ENCODE data around the gene RIMOC1. TPM values are rescaled to one million over a fixed set of nuclear protein-coding genes. Genes with fewer than 3 reads are reported as not detected.

RIMOC1 gene
- total RNA-seq, 2 experiments from 2014 or later = 8.5 to 29.7 TPM

DNA sequence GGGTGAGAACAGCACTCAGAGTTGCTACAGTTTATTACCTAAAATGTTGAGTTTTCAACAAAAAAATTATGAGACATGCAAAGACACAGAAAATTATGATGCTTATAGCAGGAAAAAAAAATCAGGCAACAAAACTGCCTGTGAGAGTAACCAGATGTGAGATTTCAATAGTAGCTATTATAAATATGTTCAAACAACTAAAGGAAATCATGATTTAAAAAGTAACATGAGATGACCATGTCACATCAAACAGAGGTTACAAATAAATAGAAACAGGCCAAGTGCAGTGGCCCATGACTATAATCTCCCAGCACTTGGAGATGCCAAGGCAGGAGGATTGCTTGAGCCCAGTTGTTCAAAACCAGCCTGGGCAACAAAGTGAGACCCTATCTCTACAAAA, 12.1 kb upstream of the RIMOC1 start:
- H3K4me1 ChIP-seq (ENCODE audit: insufficient read depth, low read length, poor library complexity, severe bottlenecking) = no peaks in the 10 kb centered on the region
- CTCF ChIA-PET (ENCODE audit: unreplicated experiment) = no interaction called here
- no TSS peak for BruUV-seq (replicated peaks)
- no peak overlapping the region for H3K4me2 ChIP-seq (ENCODE audit: low read length)
- H3K9me2 ChIP-seq (ENCODE audit: insufficient read depth, low read length) = no peaks in the 10 kb centered on the region
- intact Hi-C loops (cut with micrococcal nuclease; ENCODE audit: unreplicated experiment) = no loop called here
- H3K9me3 ChIP-seq (ENCODE audit: low read length) = peaks cover 4% of the 10 kb centered on the region; the same call in 1 of the 2 replicates
- H2AFZ ChIP-seq (ENCODE audit: low read length) = no peak overlapping the region
- H4K20me1 ChIP-seq (ENCODE audit: insufficient read depth, low read length) = no peaks in the 10 kb centered on the region
- no peak for DNase-seq (ENCODE audit: low spot score)
- TF ChIP-seq EZH2phosphoT487 (IDR thresholded peaks at IDR 0.05; ENCODE audit: borderline replicate concordance, low read depth, low read length) = no peak
- TF ChIP-seq, protein P1, sequence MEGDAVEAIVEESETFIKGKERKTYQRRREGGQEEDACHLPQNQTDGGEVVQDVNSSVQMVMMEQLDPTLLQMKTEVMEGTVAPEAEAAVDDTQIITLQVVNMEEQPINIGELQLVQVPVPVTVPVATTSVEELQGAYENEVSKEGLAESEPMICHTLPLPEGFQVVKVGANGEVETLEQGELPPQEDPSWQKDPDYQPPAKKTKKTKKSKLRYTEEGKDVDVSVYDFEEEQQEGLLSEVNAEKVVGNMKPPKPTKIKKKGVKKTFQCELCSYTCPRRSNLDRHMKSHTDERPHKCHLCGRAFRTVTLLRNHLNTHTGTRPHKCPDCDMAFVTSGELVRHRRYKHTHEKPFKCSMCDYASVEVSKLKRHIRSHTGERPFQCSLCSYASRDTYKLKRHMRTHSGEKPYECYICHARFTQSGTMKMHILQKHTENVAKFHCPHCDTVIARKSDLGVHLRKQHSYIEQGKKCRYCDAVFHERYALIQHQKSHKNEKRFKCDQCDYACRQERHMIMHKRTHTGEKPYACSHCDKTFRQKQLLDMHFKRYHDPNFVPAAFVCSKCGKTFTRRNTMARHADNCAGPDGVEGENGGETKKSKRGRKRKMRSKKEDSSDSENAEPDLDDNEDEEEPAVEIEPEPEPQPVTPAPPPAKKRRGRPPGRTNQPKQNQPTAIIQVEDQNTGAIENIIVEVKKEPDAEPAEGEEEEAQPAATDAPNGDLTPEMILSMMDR (conservative IDR thresholded peaks at IDR 0.05; ENCODE audit: low read length) = no peak
- POLR2A ChIA-PET = interaction anchor here (1.3 kb wide), 1 partner anchor 21 kb away, joined by 3 read pairs; no protein-coding TSS in a partner anchor
- H3K4me3 ChIP-seq (ENCODE audit: low read depth, low read length, poor library complexity, severe bottlenecking) = no peak overlapping the region
- H3K79me2 ChIP-seq (ENCODE audit: insufficient read depth, low read depth, low read length) = no peaks in the 10 kb centered on the region
- H3K36me3 ChIP-seq (ENCODE audit: insufficient read depth, low read length) = no peaks in the 10 kb centered on the region
- no peak overlapping the region for H3K27ac ChIP-seq (ENCODE audit: low read depth, low read length, poor library complexity, severe bottlenecking)

DNA sequence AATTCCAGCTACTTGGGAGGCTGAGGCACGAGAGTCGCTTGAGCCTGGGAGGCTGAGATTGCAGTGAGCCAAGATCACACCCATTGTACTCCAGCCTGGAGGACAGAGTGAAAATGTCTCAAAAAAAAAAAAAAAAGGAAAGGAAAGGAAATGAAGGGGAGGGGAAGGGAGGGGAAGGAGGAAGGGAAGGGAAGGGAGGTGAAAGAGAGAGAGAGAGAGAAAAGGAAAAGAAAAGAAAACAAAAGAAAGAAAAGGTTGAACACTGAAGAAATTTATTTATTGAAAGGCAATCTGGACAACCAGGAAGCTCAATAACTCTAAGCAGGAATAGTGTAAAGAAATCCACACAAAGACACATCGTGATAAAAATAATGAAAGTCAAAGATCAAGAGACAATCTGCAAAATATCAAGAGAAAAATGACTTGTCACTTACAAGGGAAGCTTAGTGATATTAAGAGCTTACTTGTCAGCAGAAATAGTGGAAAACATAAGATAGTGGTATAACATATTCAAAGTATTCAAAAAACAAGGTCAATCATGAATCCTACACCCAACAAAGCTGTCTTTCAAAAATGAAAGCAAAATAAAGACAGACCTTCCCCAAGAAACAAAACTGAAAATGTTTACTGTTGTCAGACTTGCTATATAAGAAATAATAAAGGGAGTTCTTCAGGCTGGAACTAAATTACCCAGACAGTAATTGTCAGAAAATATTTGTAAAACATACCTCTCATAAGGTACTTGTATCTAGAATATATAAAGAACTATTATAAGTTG, 10.9 kb upstream of the RIMOC1 start:
- Histone ChIP-seq H3K9me3 (ENCODE audit: low read length) (no peaks in the 10 kb centered on the region), H2AFZ (ENCODE audit: low read length) (no peak overlapping the region), H3K79me2 (ENCODE audit: insufficient read depth, low read depth, low read length) (no peaks in the 10 kb centered on the region), H3K9me2 (ENCODE audit: insufficient read depth, low read length) (no peaks in the 10 kb centered on the region), H3K4me2 (ENCODE audit: low read length) (no peak overlapping the region), H3K4me3 (ENCODE audit: low read depth, low read length, poor library complexity, severe bottlenecking) (no peak overlapping the region), H3K4me1 (ENCODE audit: insufficient read depth, low read length, poor library complexity, severe bottlenecking) (no peaks in the 10 kb centered on the region), H4K20me1 (ENCODE audit: insufficient read depth, low read length) (no peaks in the 10 kb centered on the region), H3K27ac (ENCODE audit: low read depth, low read length, poor library complexity, severe bottlenecking) (no peak overlapping the region), H3K36me3 (ENCODE audit: insufficient read depth, low read length) (no peaks in the 10 kb centered on the region)
- DNase-seq (ENCODE audit: low spot score) = no peak
- no TSS peak for BruUV-seq (replicated peaks)
- CTCF ChIA-PET (ENCODE audit: unreplicated experiment) = no interaction called here
- POLR2A ChIA-PET = interaction anchor here (1.3 kb wide), 1 partner anchor 16 kb away, joined by 3 read pairs; no protein-coding TSS in a partner anchor
- TF ChIP-seq, protein P1 (conservative IDR thresholded peaks at IDR 0.05; ENCODE audit: low read length) = no peak
- TF ChIP-seq EZH2phosphoT487 (IDR thresholded peaks at IDR 0.05; ENCODE audit: borderline replicate concordance, low read depth, low read length) = no peak
- intact Hi-C loops (cut with micrococcal nuclease; ENCODE audit: unreplicated experiment) = no loop called here

DNA sequence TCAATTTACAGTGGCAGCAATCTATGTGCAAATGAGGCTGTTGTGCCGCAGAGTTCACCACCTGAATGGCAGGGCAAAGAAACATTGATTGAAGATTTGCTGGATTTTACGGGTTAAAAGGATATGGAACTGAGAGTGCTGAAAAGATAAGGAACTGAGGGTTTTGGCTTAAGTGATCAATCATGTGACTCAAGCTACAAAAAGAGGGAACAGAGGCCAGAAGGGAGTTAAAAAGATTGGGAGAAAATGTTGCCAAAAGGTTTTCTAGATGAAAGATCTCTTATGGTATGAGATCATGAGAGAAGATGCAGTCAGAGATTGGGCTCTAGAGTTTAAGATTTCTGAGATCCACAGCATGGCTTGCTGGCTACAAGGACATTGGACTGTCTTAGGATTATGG, 7.9 kb upstream of the RIMOC1 start:
- BruUV-seq (replicated peaks) = no TSS peak
- Histone ChIP-seq H3K9me3 (ENCODE audit: low read length) (no peaks in the 10 kb centered on the region), H3K79me2 (ENCODE audit: insufficient read depth, low read depth, low read length) (no peaks in the 10 kb centered on the region), H3K27ac (ENCODE audit: low read depth, low read length, poor library complexity, severe bottlenecking) (no peak overlapping the region), H2AFZ (ENCODE audit: low read length) (no peak overlapping the region), H3K4me1 (ENCODE audit: insufficient read depth, low read length, poor library complexity, severe bottlenecking) (no peaks in the 10 kb centered on the region), H3K4me2 (ENCODE audit: low read length) (no peak overlapping the region), H4K20me1 (ENCODE audit: insufficient read depth, low read length) (no peaks in the 10 kb centered on the region), H3K4me3 (ENCODE audit: low read depth, low read length, poor library complexity, severe bottlenecking) (no peak overlapping the region), H3K9me2 (ENCODE audit: insufficient read depth, low read length) (no peaks in the 10 kb centered on the region), H3K36me3 (ENCODE audit: insufficient read depth, low read length) (no peaks in the 10 kb centered on the region)
- DNase-seq (ENCODE audit: low spot score) = no peak
- ChIA-PET POLR2A (interaction anchor here (0.9 kb wide), 1 partner anchor 13 kb away, joined by 3 read pairs; no protein-coding TSS in a partner anchor), CTCF (ENCODE audit: unreplicated experiment) (no interaction called here)
- intact Hi-C loops (cut with micrococcal nuclease; ENCODE audit: unreplicated experiment) = no loop called here
- TF ChIP-seq, protein P1 (conservative IDR thresholded peaks at IDR 0.05; ENCODE audit: low read length) = no peak
- TF ChIP-seq EZH2phosphoT487 (IDR thresholded peaks at IDR 0.05; ENCODE audit: borderline replicate concordance, low read depth, low read length) = no peak
